Activated CD4-positive, alpha-beta T cell treated with anti-CD3 and anti-CD28 coated beads for 24 hours (primary cell): ENCODE data around the gene INTS7.
"Not testable (repeated sequence)": the region's sequence is repeated elsewhere in the genome, so short reads cannot be mapped to it uniquely, and the experiment has no call there.

ENCODE experiments used
- DNase-seq, 2 donors: peaks; one replicate each; pipeline ENCODE4 v3.0.0-alpha.2; 2020; ENCODE audit warnings: low read depth in 2 of 2

INTS7 gene

GRCh38 chr1:211933946-211934714 lies 101.2 kb downstream of the INTS7 start:
- DNase-seq = no peak

GRCh38 chr1:211932933-211933254 lies 102.5 kb downstream of the INTS7 start:
- no peak for DNase-seq

DNA sequence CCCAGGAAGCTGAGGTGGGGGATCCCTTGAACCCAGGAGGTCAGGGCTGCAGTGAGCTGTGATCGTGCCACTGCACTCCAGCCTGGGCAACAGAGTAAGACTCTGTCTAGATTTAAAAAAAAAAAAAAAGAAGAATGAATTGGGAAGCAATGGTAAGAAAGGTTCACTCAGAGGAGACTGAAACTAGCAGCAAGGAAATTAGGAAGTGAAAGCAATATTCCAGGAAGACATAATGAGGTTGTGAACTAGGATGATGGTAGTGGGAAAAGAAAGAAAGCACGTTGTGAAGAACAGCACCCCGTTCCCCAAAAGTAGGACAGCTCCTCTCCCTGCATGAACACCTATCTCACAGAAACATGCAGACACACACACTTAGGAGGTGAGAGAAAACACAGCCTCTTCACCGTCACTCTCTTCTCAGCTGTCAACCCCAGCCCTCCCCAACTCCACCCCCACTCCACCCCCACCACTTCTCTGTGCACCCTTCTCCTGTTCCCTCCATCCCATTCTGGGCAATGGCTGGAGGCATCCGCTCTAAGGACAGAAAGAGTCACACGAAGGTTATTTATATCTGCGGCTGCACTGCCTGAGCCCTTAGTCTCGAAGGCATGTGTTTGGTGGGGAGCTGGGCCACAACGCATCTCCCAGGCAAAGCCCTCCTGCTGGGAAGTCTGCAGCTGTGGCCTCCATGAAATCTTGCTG lies 103.0 kb downstream of the INTS7 start:
- DNase-seq = no peak

DNA sequence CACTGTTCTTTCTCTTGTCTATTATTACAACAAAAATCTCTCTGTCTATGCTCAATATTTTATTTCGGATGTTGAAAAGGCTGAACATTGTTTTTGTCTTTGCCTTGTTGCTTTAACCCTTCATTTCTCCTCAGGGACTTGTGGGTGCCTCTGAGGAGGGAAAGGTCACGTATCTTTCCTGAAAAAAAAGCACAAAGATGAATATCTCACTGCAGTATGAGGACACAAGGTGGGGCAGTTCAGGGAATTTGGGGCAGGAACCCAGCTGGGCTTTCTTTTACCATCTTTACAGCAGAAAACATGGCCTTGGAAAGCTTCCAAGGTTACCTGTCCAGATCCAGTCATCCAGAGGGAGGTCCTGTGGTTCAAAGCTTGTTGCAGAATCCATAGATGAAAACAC lies 105.7 kb downstream of the INTS7 start:
- no peak for DNase-seq

GRCh38 chr1:211928993-211929637 lies 106.2 kb downstream of the INTS7 start:
- no peak for DNase-seq

- no peak for DNase-seq
Measured at GRCh38 chr1:211928290-211928801, 107.0 kb downstream of the INTS7 start.

GRCh38 chr1:211925016-211925415 lies 110.3 kb downstream of the INTS7 start:
- no peak for DNase-seq

DNA sequence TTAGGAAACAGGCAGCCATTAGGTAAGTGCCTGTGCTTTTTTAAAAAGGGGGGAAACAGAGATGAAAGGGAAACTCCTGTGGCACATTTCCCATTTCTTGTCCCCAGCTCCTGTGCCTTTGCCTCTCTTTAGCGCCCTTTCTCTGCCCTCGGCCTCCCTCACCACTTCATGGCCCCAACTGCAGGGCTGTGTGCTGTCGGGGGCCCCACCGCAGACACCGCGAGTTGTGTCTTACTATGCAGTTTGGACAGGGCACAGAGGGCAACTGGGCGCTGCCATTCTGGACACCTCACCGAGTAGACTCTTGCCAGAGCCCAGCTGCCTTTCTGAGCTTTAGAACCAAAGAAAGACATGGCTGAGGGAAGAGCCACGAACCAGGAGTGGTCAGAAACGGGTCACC lies 111.1 kb downstream of the INTS7 start:
- DNase-seq = no peak

- DNase-seq = no peak
Measured at GRCh38 chr1:211923095-211923494, 112.3 kb downstream of the INTS7 start.

DNA sequence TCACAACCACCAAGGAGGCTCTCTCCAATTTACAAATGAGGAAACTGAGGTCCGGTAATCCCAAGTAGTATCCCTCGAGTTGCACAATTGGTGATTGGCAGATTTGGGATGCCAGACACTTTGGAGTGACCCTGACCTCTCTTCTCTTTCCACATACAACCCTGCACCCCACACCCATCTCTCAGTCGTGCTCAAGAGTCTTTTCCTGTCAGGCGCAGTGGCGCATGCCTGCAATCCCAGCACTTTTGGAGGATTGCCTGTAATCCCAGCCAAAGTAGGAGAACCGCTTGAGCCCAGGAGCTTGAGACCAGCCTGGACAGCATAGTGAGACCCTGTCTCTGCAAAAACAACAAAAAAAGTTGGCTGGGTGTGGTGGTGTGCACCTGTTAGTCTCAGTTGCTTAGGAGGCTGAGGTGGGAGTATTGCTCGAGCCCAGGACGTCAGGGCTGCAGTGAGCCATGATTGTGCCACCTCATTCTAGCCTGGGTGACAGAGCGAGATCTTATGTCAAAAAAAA lies 113.7 kb downstream of the INTS7 start:
- no peak for DNase-seq

- DNase-seq = no peak
Measured at GRCh38 chr1:211920602-211921226, 114.6 kb downstream of the INTS7 start.

- DNase-seq = no peak
Measured at GRCh38 chr1:211920141-211920572, 115.2 kb downstream of the INTS7 start.

DNA sequence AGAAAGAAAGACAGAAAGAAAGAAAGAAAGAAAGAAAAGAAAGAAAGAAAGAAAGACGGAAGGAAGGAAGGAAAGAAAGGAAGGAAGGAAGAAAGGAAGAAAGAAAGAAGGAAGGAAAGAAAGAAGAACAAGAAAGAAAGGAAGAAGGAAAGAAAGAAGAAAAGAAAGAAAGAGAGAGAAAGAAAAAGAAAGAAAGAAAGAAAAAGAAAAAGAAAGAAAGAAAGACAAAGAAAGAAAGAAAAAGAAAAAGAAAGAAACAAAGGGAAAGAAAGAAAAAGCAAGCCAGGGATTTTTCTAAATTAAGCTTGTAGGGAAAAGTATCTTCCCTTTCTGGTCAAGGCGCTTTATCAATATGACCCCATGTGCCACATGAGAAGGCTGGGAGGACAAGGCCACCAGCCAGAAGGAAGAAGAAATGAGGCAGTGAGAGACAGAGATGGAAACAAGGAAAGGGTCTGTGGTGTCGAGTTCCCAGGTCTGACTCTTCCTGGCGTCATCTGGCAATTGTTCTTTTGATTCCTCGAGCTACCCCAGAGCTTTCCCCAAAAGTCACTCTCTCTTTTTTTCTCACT lies 116.4 kb downstream of the INTS7 start:
- no peak for DNase-seq

DNA sequence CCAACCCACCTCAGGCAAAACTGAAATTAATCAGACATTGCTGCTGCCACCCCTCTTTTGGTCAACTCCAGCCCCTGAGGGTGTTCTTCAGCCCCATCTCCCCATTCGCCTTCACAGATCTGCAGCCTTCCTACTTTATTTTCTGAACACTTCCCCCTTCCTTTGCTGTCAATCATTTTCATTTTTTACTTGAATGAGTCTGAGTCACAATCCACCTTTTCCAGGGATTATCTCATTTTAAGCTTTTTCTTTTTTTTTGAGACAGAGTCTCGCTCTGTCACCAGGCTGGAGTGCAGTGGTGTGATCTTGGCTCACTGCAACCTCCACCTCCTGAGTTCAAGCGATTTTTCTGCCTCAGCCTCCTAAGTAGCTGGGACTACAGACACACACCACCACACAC lies 118.9 kb downstream of the INTS7 start:
- not testable (repeated sequence) for DNase-seq

GRCh38 chr1:211915924-211916323 lies 119.4 kb downstream of the INTS7 start:
- DNase-seq = no peak

- DNase-seq = no peak
Measured at GRCh38 chr1:211912844-211913432, 122.4 kb downstream of the INTS7 start.

DNA sequence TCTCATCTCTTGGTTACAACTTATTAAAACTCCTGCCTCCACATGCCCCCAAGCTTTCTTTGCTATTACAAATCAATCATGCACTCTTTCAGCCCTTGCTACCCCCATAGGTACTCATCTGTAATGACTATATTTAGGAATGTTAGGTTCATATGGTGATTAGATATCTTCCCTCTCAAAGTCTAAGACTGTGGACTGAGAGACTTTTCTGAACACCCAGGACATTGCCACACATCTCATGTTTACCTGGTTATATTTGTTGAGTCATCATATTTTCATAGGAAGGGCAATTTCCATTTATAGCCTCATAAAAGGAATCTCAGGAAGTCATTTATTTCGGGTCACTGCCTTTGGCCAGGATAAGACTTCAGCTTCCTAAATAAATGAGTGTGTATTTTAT lies 123.3 kb downstream of the INTS7 start:
- no peak for DNase-seq

GRCh38 chr1:211910913-211911485 lies 124.4 kb downstream of the INTS7 start:
- DNase-seq = no peak

DNA sequence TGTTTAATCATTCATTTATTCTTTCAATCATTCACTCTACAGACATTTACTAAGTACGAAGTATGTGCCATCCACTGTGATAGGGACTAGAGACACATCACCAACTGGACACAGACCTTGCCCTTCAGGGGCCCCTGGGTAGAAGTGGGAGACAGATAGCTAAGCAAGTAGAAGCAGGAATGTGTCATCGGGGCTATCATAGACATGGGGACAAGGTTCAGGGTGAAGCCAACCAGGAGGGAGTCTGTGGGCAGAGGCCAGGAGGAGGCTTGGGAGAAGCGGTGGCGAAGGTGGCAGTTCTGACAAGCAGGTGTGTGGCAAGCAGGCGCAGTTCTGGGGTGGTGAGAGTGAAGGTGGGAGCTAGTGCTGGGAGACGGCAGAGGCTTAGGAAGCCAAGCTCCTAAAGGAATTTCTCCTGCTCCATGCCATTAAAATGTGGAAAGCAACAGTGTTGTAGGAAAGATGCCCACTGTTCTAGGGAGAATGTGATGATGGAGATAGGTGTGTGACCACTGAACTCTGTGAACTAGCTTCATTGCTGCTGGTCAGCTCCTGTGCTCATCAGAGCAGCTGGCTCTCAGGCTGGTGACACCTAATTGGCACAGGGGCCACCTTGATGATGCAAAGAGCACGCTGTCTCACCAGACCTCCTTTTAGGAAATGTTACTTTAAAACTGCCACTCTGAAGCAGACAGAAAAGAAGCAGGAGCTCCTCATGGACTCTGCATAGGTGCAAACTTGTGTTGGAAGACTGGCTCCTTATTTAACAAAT lies 125.1 kb downstream of the INTS7 start:
- no peak for DNase-seq

DNA sequence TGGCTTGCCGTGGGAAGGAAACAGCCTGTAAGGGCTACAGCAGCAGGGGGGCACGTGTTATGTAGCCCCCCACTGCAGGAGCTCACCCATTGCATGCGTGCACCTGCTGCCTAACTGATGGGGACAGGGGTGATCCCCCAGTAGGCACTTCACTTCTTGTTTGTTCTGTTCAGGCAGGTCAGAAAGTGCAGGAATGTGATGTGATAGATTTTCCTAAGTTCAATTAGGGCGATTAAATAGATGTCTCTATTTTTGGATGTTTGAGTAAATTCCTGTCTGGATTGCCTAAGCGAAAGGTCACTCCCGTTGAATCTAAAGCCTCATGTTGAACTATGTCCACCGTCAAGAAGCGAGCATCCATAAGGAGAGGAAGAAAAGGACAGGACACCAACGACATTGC lies 126.0 kb downstream of the INTS7 start:
- DNase-seq = no peak
